SK-N-SH (cell line): ENCODE data around the gene DENND5B. TPM values are rescaled to one million over a fixed set of nuclear protein-coding genes. Genes with fewer than 3 reads are reported as not detected.

Experiments used
- CTCF ChIA-PET: fragments of 300-600, 350-600 bp; formaldehyde crosslinking; extraction: SDS; loops from one replicate; lab custom pipeline; 2021; lab: Yijun Ruan, JAX
- POLR2A ChIA-PET: fragments of 350-600 bp; sonication (Branson Sonifier 250); formaldehyde crosslinking; extraction: SDS; loops from one replicate; lab custom pipeline; 2020; ENCODE audit warnings: antibody characterized with exemption, inconsistent platforms; lab: Yijun Ruan, JAX
- DNase-seq: peaks from one replicate; pipeline ENCODE4 v3.0.0; 2012
- H2AFZ ChIP-seq: fragments of 200-600 bp; sonication (generic); 2 replicates; pipeline ENCODE4 v1.8.1; 2016; ENCODE audit warnings: antibody characterized with exemption, mild to moderate bottlenecking, low read depth
- H3F3A ChIP-seq: fragments of 200-600 bp; sonication (generic); replicated peaks from 2 replicates; pipeline ENCODE3; 2016; ENCODE audit warnings: antibody characterized with exemption, mild to moderate bottlenecking; ENCODE audit not compliant: insufficient read depth
- H3K27ac ChIP-seq, 2 experiments: fragments of 200-500 bp in 1 of 2; fragments of 200-600 bp in 1 of 2; sonication (Bioruptor generic) in 1 of 2; sonication (generic), shearing (Covaris generic) in 1 of 2; 2 replicates each; pipeline versions ENCODE4 v1.5.1 to v1.6.1; 2014 to 2016; ENCODE audit warnings: low read depth in 2 of 2, inconsistent platforms in 1 of 2, low read length in 1 of 2, mild to moderate bottlenecking in 1 of 2, mixed read lengths in 1 of 2
- H3K27me3 ChIP-seq: fragments of 200-600 bp; sonication (generic), shearing (Covaris generic); 2 replicates; pipeline ENCODE4 v1.6.1; 2016; ENCODE audit warnings: mixed run types; ENCODE audit not compliant: insufficient read depth
- H3K36me3 ChIP-seq, 2 experiments: fragments of 200-500 bp in 1 of 2; fragments of 200-600 bp in 1 of 2; sonication (Bioruptor generic) in 1 of 2; sonication (generic) in 1 of 2; replicated peaks in 1 of 2; 2 replicates each; pipeline versions ENCODE3 to v1.5.1; 2014 to 2016; ENCODE audit warnings: low read length in 1 of 2, mild to moderate bottlenecking in 1 of 2; ENCODE audit not compliant: insufficient read depth in 2 of 2, control insufficient read depth in 1 of 2
- H3K4me1 ChIP-seq, 2 experiments: fragments of 200-500 bp in 1 of 2; fragments of 200-600 bp in 1 of 2; sonication (Bioruptor generic) in 1 of 2; sonication (generic), shearing (Covaris generic) in 1 of 2; 2 replicates each; pipeline versions ENCODE4 v1.5.1 to v1.6.1; 2014 to 2016; ENCODE audit warnings: low read depth in 1 of 2, low read length in 1 of 2, mixed run types in 1 of 2; ENCODE audit not compliant: insufficient read depth in 2 of 2, control insufficient read depth in 1 of 2
- H3K4me2 ChIP-seq: fragments of 200-600 bp; sonication (generic), shearing (Covaris generic); 2 replicates; pipeline ENCODE4 v1.6.1; 2017; ENCODE audit warnings: mixed run types
- H3K4me3 ChIP-seq, 2 experiments: fragments of 200-500 bp in 1 of 2; fragments of 200-600 bp in 1 of 2; sonication (Bioruptor generic) in 1 of 2; sonication (generic), shearing (Covaris generic) in 1 of 2; 2 replicates each; pipeline versions ENCODE4 v1.5.1 to v1.8.1; 2014 to 2016; ENCODE audit warnings: low read depth in 2 of 2, inconsistent platforms in 1 of 2, low read length in 1 of 2, mild to moderate bottlenecking in 1 of 2, mixed read lengths in 1 of 2, moderate library complexity in 1 of 2
- H3K79me2 ChIP-seq: fragments of 200-600 bp; sonication (generic); 2 replicates; pipeline ENCODE4 v1.8.1; 2017; ENCODE audit warnings: mild to moderate bottlenecking; ENCODE audit not compliant: insufficient read depth
- H3K9ac ChIP-seq: fragments of 200-600 bp; sonication (generic); 2 replicates; pipeline ENCODE4 v1.6.1; 2017; ENCODE audit warnings: mixed run types
- H3K9me2 ChIP-seq: fragments of 200-600 bp; sonication (generic); 2 replicates; pipeline ENCODE4 v1.6.1; 2017; ENCODE audit warnings: mixed run types
- H3K9me3 ChIP-seq: fragments of 200-600 bp; sonication (generic); 2 replicates; pipeline ENCODE4 v1.6.1; 2017; ENCODE audit warnings: mixed run types, mild to moderate bottlenecking, moderate library complexity
- H4K20me1 ChIP-seq: fragments of 200-600 bp; sonication (generic); 2 replicates; pipeline ENCODE4 v1.6.1; 2017; ENCODE audit warnings: mild to moderate bottlenecking, mixed run types; ENCODE audit not compliant: insufficient read depth
- CTCF ChIP-seq: fragments of 200-600 bp; sonication (generic); IDR thresholded peaks from 2 replicates; pipeline ENCODE4 v1.6.1; 2017; ENCODE audit warnings: antibody characterized with exemption, mild to moderate bottlenecking, moderate library complexity
- FOSL2 ChIP-seq: IDR thresholded peaks from 2 replicates; pipeline ENCODE4 v1.4.0; 2012; ENCODE audit warnings: low read depth, mild to moderate bottlenecking, moderate library complexity, borderline replicate concordance
- FOXM1 ChIP-seq: IDR thresholded peaks from 2 replicates; pipeline ENCODE4 v1.4.0; 2012; ENCODE audit warnings: low read depth, mild to moderate bottlenecking
- GABPA ChIP-seq: IDR thresholded peaks from 2 replicates; pipeline ENCODE4 v1.4.0; 2012; ENCODE audit warnings: low read depth, mild to moderate bottlenecking
- NFIC ChIP-seq: IDR thresholded peaks from 2 replicates; pipeline ENCODE4 v1.4.0; 2012; ENCODE audit warnings: borderline replicate concordance
- NRF1 ChIP-seq: IDR thresholded peaks from 2 replicates; pipeline ENCODE4 v1.6.1; 2012; ENCODE audit warnings: low read depth, mild to moderate bottlenecking, low read length
- RCOR1 ChIP-seq: fragments of 150-350 bp; IDR thresholded peaks from 2 replicates; pipeline ENCODE4 v1.6.1; 2017; ENCODE audit warnings: antibody characterized with exemption, low read length
- RFX5 ChIP-seq: IDR thresholded peaks from 2 replicates; pipeline ENCODE4 v1.6.1; 2012; ENCODE audit warnings: mild to moderate bottlenecking, improper control_type of control experiment, low read length
- RXRA ChIP-seq: IDR thresholded peaks from 2 replicates; pipeline ENCODE4 v1.4.0; 2012; ENCODE audit warnings: low read depth, mild to moderate bottlenecking, borderline replicate concordance
- ZBTB33 ChIP-seq: IDR thresholded peaks from 2 replicates; pipeline ENCODE4 v1.4.0; 2012; ENCODE audit warnings: low read depth, borderline replicate concordance
- WGBS: methylation state at CpG from one replicate; pipeline ENCODE4 v1.1.6; 2017; ENCODE audit warnings: low lambda C conversion rate; 5-methylcytosine and 5-hydroxymethylcytosine counted together
- polyA plus RNA-seq, 3 experiments: library from polyadenylated mRNA; depleted of rRNA; stranded (reverse); fragments of >200 nt; gene quantifications; 2 replicates each; pipeline ENCODE4 v1.2.3, GENCODE V29; 2012
- TF ChIP-seq, protein P1 (sequence below): IDR thresholded peaks from 2 replicates; pipeline ENCODE4 v1.6.1; 2012; ENCODE audit warnings: mild to moderate bottlenecking, low read depth, low read length, moderate library complexity
- TF ChIP-seq, protein P2 (sequence below): fragments of 150-350 bp; IDR thresholded peaks from 2 replicates; pipeline ENCODE4 v1.6.1; 2017; ENCODE audit warnings: antibody characterized with exemption, low read length, low read depth, borderline replicate concordance

Gene DENND5B
- polyA plus RNA-seq, 1 of the 3 experiments (the other 2 are of a cell fraction), result 5.3 TPM

DNA sequence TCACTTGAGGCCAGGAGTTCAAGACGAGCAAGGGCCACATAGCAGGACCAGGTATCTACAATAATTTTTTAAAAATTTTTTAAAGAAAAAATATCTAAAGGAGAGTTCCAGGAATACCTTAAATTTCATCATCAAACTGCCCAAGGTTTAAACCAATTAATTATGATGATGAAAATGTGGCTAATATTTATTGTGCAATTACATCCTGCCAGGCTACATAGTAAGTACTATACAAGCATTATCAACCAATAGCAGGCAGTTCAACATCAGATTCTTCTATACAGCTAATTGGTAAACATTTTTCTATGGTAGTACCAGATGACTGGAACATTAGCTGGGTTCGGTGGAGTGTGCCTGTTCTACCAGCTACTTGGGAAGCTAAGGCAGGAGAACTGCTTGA, 24.4 kb downstream of the DENND5B start:
- H3K9ac ChIP-seq, result no peak overlapping the region
- no peaks in the 10 kb centered on the region for H3K27me3 ChIP-seq
- TF ChIP-seq FOSL2 (no peak), RXRA (no peak), NFIC (no peak), FOXM1 (no peak), ZBTB33 (no peak), RFX5 (no peak), RCOR1 (no peak), CTCF (no peak), GABPA (no peak), NRF1 (no peak)
- TF ChIP-seq, protein P1, sequence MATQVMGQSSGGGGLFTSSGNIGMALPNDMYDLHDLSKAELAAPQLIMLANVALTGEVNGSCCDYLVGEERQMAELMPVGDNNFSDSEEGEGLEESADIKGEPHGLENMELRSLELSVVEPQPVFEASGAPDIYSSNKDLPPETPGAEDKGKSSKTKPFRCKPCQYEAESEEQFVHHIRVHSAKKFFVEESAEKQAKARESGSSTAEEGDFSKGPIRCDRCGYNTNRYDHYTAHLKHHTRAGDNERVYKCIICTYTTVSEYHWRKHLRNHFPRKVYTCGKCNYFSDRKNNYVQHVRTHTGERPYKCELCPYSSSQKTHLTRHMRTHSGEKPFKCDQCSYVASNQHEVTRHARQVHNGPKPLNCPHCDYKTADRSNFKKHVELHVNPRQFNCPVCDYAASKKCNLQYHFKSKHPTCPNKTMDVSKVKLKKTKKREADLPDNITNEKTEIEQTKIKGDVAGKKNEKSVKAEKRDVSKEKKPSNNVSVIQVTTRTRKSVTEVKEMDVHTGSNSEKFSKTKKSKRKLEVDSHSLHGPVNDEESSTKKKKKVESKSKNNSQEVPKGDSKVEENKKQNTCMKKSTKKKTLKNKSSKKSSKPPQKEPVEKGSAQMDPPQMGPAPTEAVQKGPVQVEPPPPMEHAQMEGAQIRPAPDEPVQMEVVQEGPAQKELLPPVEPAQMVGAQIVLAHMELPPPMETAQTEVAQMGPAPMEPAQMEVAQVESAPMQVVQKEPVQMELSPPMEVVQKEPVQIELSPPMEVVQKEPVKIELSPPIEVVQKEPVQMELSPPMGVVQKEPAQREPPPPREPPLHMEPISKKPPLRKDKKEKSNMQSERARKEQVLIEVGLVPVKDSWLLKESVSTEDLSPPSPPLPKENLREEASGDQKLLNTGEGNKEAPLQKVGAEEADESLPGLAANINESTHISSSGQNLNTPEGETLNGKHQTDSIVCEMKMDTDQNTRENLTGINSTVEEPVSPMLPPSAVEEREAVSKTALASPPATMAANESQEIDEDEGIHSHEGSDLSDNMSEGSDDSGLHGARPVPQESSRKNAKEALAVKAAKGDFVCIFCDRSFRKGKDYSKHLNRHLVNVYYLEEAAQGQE, result no peak
- TF ChIP-seq, protein P2, sequence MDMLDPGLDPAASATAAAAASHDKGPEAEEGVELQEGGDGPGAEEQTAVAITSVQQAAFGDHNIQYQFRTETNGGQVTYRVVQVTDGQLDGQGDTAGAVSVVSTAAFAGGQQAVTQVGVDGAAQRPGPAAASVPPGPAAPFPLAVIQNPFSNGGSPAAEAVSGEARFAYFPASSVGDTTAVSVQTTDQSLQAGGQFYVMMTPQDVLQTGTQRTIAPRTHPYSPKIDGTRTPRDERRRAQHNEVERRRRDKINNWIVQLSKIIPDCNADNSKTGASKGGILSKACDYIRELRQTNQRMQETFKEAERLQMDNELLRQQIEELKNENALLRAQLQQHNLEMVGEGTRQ, result no peak
- 94% methylated on average over 2 of the region's 2 CpGs for WGBS
- H2AFZ ChIP-seq, result no peak overlapping the region
- H3K36me3 ChIP-seq, result peaks cover 0 to 3% of the 10 kb centered on the region in 2 experiments
- H3K9me3 ChIP-seq, result no peaks in the 10 kb centered on the region
- no peak overlapping the region for H3K4me2 ChIP-seq
- H3K9me2 ChIP-seq, result no peaks in the 10 kb centered on the region
- H4K20me1 ChIP-seq, result peaks cover 16% of the 10 kb centered on the region; the same call in 1 of the 2 replicates
- no peak overlapping the region for H3K4me3 ChIP-seq
- peaks cover 84% of the 10 kb centered on the region for H3K79me2 ChIP-seq
- no peaks in the 10 kb centered on the region; a peak in 1 of 4 replicates for H3K4me1 ChIP-seq
- CTCF ChIA-PET, result interaction anchor here (1.2 to 1.7 kb wide), 2 partner anchors 9 to 24 kb away, joined by 3 to 6 read pairs; partner anchors contain the start of gene DENND5B
- POLR2A ChIA-PET, result no interaction called here
- H3F3A ChIP-seq, result no peaks in the 10 kb centered on the region
- no peak for DNase-seq
- H3K27ac ChIP-seq, result no peak overlapping the region
